Iris pigment epithelial cell (primary cell): ENCODE results near the gene SSRP1.
"Not testable (repeated sequence)": the region's sequence is repeated elsewhere in the genome, so short reads cannot be mapped to it uniquely, and the experiment has no call there.

ENCODE experiments used
- DNase-seq: peaks from one replicate; pipeline ENCODE4 v3.0.0-alpha.2; 2011; ENCODE audit warnings: low read depth

The SSRP1 gene

DNA sequence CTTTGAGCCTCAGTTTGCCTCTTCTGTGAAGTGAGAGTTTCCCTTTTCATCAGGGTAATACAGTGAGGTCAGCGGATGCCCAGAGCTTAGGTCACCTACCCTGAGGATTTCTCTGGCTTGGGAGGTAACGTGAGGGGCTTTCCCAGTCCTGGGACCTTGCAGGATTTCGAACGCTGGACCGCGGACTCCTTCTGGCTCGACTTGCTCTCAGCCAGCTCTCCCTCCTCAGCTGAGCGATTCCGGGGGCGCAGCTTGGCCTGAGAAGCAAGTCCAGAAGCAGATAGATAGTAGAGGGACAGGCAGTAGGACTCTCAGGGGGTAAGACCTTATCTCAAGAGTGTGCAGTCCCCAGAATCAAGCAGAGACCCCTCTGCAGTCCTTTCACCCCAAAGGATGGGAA lies 34.9 kb downstream of the SSRP1 start:
- DNase-seq = no peak

DNA sequence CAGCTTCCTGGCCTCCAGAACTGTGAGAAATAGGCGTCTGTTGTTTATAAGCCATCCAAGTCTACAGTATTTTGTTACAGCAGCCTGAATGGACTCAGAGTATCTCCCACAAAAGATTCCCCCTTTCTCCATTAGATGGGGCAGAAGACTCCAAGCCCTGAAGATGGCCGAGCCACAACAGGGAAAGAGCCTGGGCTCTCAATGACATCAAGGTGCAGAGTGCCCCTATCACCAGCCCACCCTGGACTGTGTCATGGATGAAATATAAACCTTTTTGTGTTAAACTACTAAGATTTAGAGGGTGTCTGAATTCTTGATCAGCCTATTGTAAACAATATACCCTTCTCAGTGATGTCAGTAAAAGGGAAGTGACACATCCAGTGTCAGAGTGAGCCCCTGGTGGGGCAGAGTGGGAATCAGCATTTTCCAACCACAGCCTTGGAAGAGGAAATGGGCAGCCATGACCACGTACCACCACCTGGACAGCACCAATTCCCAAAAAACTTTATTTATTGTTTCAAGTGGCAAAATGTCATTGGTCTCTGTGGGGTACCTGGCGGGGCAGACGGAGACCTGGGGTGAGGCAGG lies 36.4 kb downstream of the SSRP1 start:
- no peak for DNase-seq

DNA sequence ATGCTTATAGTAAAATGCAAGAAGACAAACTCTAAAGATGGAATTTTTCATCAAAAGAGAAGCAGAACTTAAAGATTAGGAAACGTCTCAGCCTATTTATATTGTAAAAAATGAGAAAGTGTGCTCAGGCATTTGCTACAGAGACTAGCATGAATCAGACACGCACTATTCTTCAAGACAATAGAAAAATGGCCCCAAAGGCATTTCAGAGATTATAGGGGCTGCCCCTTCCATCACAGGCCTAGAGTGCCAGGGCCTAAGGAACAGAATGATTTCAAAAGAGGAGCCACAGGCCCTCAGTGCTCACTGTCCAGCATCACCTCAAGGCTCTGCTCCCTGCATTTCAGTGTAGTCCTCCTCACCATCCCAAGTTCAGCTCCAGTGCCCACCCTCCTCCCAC lies 38.5 kb downstream of the SSRP1 start:
- no peak for DNase-seq

DNA sequence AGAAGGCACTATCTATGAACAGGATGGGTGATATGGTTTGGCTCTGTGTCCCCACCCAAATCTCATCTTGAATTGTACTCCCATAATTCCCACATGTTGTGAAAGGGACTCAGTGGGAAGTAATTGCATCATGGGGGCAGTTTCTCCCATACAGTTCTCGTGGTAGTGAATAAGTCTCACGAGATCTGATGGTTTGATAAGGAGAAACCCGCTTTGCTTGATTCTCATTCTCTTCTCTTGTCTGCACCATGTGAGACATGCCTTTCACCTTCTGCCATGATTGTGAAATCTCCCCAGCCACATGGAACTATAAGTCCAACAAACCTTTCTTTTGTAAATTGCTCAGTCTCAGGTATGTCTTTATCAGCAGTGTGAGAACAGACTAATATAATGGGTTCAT lies 39.5 kb downstream of the SSRP1 start:
- DNase-seq = peak; percentile 53

DNA sequence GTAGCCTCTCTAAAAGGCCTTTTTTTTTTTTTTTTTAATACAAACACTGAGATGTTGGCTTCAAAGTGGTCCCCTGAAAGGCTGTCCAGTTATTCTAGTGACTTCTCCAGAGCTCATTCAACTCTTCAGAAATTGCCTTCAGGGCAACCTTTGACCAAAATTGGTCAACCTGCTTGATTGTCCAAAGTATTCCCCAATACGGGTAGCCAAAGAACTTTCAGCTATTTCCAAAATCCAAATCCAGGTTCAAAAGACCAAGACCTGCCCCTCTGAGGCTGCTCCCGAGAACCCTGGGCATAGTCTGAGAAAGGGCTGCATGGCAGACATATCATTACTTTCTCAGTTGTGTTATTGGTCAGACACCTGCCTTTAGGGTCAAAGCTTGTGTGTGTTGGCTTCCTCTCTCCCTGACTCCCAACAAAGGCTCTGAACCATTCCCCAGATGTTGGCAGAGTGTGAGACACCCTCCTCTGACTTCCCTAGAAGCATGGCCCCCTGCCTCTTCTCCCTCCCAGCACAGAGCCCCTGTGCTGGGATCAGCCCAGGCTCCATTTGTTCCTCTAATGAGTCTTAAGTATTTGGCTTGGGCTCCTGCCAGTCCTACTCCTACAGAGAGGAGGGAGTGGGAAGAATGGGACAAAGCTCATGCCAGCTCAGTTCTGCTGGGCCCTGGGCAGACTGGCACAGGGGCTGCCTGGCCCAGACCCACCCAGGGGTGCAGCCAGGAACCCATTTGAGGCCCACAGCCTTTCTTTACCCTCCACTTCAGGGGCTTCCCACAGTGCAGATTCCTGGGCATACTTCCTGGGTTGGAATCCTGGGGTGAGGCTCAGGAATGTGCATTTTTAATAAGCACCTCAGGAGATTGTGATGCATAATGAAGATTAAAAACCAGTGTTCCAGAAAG lies 41.2 kb downstream of the SSRP1 start:
- no peak for DNase-seq

DNA sequence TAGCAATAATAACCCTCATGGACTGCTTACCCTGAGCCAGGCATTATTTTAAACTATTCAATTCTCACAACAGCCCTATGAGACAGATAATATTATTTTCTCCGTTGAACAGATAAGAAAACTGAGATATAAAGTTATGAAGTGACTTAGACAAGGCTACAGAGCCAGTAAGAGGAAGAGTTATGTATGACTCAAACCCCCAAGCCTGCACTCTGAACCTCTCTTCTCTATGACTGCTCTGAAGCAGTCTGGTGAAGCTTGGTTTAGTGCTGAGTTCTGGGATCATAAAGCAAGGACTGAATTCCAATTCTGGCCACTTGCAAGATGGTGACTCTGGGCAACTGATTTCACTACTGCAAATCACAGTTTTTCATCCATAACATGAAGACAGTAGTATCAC lies 45.4 kb downstream of the SSRP1 start:
- DNase-seq = peak; percentile 88

DNA sequence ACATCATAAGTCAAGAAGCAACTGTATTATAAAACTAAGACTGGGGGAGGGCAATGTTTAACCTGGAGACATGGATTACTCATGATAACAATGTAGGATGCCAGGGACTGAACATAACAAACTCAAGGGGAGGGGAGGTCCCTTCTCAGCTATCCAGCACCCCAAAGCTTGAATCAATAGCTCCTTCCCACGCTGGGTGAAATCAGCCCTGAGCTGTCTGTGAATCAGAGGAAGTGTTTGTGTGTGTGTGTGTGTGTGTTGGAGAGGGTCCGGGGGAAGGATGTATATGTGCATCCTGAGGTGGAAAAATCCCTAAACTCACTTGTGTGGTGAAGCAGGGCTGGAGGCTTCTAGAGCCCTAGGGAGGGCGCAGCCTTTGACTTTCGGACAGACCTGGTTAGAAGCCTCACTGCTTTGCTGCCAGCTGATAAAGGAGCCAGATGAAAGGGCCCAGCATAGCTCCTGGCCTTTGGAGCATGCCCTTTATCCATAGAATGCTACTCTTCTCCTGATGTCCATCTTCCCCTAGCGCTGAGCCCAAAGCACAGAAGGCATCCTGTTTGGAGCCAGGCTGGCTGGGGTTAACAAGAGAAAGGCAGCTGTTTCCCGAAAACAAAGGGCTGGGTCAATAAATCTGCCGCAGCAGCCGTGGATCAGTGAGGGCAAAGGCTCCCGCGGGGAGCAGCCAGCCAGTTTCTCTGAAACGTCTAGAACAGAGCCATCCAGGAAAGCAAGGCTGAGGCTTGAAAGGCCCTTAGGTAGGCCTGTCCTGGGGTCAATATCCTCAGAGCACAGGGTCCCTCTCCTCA lies 46.7 kb downstream of the SSRP1 start:
- peak; percentile 91 for DNase-seq

DNA sequence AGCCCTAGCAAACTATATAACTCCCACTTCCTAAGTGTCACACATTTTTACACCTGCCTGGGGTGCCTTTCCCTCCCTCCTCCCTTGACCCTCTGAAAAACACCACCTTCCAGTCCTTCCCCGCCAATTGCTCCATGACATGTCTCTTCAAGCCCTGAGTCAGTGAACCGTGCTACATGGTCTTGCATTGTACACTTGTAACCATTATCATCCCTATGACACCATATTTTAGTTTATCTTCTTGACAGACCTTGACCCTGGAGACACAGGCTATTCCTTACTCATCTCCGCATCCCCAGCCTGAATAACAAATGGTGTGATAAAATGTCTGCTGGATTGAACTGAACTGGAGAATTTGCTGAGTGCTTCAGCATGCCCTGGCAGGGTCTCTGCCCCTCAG lies 47.8 kb downstream of the SSRP1 start:
- no peak for DNase-seq

DNA sequence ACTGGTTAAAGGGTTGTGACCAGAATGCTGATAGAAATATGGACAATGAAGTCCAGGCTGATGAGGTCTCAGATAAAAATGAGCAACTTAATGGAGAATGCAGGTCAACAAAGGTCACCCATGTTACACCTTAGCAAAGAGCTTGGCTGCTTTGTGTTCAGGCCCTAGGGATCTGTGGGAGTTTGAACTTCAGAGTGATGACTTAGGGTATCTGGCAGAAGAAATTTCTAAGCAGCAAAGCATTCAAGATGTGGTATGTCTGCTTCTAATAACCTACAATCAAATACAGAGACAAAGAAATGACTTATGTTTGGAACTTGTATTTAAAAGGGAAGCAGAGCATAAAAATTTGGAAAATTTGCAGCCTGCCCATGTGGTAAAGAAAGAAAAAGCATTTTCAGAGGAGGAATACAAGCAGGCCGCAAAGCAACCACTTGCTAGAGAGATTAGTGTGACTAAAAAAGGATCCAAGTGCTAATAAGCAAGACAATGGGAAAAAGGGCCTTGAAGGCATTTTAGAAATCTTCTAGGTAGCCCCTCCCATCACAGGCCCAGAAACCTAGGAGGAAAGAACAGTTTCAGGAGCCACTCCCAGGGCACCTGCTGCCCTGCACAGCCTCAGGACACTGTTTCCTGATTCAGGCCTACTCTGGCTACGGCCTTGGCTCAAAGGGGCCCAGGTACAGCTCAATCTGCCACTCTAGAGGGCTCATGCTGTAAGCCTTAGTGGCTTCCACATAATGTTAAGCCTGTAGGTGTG lies 52.3 kb downstream of the SSRP1 start:
- DNase-seq = no peak

DNA sequence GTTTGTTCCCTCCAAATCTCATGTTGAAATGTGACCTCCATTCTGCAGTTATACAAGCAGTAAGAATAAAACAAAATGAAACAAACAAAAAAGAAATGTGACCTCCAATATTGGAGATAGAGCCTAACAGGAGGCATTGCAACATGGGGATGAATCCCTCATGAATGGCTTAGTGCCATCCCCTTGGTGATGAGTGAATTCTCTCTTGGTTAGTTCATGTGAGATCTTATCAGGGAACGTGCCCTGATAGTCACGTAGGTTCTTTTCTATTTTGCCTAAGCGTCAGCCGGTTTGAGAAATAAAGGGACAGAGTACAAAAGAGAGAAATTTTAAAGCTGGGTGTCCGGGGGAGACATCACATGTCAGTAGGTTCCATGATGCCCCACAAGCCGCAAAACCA lies 54.1 kb downstream of the SSRP1 start:
- not testable (repeated sequence) for DNase-seq

DNA sequence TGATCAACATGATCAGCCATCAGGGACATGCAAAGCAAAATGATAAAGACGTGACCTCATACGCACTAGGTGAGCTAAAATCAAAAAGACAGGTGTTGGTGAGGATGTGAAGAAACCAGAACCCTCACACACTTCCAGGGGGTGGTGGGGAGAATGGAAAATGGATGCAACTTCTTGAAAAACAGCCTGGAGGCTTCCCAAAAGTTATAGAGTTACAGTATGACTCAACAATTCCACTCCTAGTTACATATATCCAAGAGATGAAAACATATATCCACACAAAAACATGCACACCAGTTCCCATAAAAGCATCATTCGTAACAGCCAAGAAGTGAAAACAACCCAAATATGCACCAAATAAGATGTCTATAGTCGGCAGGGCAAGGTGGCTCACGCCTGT lies 56.6 kb downstream of the SSRP1 start:
- DNase-seq = peak; percentile 74

DNA sequence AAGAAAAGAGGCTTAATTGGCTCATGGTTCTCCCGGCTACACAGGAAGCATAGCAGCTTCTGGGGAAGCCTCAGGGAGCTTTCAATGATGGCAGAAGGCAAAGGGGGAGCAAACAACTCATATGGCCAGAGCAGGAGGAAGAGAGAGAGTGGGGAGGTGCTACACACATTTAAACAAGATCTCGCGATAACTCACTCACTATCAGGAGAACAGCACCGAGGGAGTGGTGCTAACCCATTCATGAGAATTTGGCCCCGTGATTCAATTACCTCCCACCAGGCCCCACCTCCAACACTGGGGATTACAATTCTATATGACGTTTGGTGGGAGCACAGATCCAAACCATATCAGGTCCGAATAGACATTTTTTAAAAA lies 57.0 kb downstream of the SSRP1 start:
- no peak for DNase-seq

DNA sequence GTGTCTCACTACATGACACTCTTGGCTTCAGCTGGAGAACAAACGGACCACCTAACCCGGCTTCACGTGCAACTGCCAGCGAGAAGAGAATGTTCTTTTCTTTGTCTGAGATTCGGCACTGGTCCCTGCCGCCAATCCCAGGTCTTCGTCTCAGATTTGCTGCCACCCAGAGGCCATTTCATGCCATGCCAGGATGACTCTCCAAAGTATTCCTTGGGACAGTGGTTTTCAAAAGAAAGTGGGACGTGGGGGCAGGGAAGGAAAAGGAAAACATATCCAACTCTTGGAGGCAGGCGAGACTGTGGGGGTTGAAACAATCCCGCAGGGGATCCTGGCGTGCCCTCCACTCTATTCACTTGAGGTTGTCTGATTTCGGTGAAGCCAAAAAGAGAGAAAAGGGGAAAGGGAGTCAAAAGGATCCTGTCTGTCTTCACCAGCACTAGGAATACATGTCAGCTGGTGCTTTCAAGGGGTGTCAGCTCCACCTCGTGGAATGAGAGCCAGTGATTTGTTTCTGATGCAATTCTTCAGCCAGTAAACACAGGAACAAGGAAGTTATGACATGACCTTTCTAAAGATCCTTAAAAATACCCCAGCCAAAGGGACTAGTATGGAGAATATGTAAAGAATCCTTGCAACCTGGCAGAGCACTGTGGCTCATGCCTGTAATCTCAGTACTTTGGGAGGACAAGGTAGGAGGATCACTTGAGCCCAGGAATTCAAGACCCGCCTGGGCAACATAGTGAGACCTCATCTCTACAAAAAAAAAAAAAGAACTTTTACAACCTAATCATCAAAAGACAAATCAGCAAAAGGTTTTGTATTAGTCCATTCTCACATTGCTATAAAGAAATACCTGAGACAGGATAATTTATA lies 57.6 kb downstream of the SSRP1 start:
- peak; percentile 88 for DNase-seq

DNA sequence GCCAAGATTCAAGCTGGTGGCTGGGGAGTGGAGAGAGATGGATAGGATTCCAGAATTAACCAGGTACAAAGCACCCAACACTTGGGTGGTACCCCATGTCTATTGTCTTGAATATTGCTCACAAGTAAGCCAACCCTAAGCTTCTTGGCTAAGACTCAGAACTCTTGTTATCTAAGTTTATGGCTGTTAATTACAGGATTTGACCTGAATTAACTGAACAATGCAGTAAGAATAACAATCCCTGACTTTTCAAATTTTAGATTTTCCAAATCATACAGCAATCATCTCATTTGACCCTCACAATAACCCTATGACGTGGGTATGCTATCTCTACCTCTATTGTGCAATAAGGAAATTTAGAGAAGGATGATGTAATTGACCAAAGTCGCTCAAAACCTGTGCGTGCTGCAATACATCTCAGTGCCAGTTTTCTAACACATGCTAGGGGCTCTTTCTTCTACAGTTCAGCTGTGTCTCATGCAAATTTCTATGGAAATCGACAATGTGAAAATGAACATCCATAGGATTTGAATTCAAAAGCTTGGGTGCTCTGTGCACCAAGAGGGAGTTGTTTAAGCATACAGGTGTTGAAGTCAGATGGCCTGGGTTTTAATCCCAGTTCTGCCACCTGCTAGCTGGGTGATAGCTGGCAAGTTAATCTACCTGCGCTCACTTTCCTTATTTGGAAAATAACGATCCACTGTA lies 58.6 kb downstream of the SSRP1 start:
- DNase-seq = peak; percentile 74

DNA sequence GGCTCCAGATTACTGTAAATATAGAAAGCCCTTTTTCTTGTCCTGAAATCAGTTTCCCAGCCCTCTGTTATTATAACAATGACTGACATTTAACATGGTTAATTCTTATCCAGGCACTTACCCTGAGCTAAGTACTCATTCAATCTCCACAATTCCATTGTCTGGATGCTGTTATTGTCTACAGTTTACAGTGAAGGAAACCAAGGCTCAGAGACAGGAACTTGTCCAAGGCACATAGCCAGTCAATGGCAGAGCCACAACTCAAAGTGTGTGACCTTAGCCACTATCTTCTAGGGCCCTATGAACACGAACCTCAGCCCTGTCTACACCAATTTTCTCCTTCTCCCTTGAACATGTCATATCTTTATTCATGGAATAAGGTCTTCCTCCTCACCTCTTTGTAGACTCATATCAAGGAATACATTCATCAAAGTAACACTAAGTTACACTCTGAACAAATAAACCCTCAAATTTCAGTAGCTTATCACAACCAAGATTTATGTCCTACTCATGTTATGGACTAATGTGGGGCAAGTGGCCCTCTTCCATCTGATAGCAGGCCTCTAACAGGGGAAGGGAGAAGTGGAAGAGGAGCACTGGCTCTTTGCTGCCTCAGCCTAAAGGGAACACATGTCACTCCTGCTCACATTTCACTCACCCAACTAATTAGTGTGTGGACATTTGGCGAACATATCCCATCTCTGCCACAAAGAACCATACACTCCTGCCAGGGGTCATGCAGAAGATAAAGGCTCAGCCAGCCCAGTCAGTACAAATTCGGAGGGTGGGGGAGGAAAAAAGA lies 59.3 kb downstream of the SSRP1 start:
- no peak for DNase-seq
